Germinal center (tissue), 1 donor: ENCODE results near the gene NAP1L4.

Source experiments
- DNase-seq: peaks from one replicate; pipeline ENCODE4 v3.0.0; 2012; ENCODE audit warnings: mixed read lengths, low spot score

Gene NAP1L4

GRCh38 chr11:2904153-2905052, 87.7 kb downstream of the NAP1L4 start:
- no peak for DNase-seq

- DNase-seq: no peak
Measured at GRCh38 chr11:2903672-2904011, 88.5 kb downstream of the NAP1L4 start.

GRCh38 chr11:2902784-2903671, 89.1 kb downstream of the NAP1L4 start:
- no peak for DNase-seq

GRCh38 chr11:2901854-2902783, 90.0 kb downstream of the NAP1L4 start:
- DNase-seq: peak; percentile 95

GRCh38 chr11:2901196-2901796, 90.8 kb downstream of the NAP1L4 start:
- no peak for DNase-seq

- no peak for DNase-seq
Measured at GRCh38 chr11:2899080-2899783, 92.9 kb downstream of the NAP1L4 start.

- DNase-seq: no peak
Measured at GRCh38 chr11:2898366-2899079, 93.6 kb downstream of the NAP1L4 start.

GRCh38 chr11:2897048-2897447, 95.1 kb downstream of the NAP1L4 start:
- no peak for DNase-seq

GRCh38 chr11:2896047-2896446, 96.1 kb downstream of the NAP1L4 start:
- DNase-seq: no peak
